ENCODE results near the gene CC2D2A.

CC2D2A gene

DNA sequence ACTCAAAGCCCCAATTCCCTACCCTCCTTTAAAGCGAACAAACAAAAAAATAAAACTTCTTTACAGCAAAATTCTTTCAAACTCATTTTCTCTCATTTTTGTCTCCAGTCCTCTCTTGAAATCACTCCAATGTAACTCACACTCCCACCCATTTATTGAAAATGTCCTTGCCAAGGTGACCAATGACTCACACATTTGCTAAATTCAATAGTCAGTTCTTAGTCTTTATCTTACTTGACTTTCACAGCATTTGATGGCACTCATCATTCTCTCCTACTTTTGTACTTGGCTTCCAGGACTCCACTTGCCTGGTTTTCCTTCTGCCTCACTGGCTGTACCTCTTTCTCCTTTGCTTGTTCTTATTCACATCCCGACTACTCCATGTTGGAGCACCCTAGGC, 19.9 kb downstream of the CC2D2A start:
- TF ChIP-seq, protein P1, sequence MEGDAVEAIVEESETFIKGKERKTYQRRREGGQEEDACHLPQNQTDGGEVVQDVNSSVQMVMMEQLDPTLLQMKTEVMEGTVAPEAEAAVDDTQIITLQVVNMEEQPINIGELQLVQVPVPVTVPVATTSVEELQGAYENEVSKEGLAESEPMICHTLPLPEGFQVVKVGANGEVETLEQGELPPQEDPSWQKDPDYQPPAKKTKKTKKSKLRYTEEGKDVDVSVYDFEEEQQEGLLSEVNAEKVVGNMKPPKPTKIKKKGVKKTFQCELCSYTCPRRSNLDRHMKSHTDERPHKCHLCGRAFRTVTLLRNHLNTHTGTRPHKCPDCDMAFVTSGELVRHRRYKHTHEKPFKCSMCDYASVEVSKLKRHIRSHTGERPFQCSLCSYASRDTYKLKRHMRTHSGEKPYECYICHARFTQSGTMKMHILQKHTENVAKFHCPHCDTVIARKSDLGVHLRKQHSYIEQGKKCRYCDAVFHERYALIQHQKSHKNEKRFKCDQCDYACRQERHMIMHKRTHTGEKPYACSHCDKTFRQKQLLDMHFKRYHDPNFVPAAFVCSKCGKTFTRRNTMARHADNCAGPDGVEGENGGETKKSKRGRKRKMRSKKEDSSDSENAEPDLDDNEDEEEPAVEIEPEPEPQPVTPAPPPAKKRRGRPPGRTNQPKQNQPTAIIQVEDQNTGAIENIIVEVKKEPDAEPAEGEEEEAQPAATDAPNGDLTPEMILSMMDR (IDR thresholded peaks at IDR 0.05; ENCODE audit: low read depth, low read length, poor library complexity, severe bottlenecking): no peak
- TF ChIP-seq EZH2phosphoT487 (IDR thresholded peaks at IDR 0.05; ENCODE audit: borderline replicate concordance, low read length): no peak
- Histone ChIP-seq H3K9me2 (replicated peaks; ENCODE audit: control insufficient read depth, low read length) (no peaks in the 10 kb centered on the region), H3K27ac (ENCODE audit: low read depth, low read length) (no peak overlapping the region)

DNA sequence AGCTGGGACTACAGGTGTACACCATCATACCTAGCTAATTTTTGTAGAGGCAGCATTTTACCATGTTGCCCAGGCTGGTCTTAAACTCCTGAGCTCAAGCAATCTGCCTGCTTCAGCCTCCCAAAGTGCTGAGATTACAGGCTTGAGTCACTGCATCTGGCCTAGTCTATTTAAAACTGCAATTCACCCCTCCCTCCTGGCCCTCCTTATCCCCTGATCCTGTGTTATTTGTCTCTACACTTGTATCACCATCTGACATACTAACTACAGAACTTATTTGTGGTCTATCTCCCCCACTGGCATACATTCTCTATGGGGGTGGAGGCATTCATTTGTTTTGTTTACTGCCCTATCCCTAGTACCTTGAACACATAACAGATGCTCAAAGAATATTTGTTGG, 23.7 kb downstream of the CC2D2A start:
- Histone ChIP-seq H3K79me2 (ENCODE audit: control insufficient read depth, low read length) (no peaks in the 10 kb centered on the region), H3K4me1 (ENCODE audit: control insufficient read depth, low read length) (no peaks in the 10 kb centered on the region), H3K36me3 (ENCODE audit: control insufficient read depth, low read length) (no peaks in the 10 kb centered on the region), H3F3A (ENCODE audit: control insufficient read depth, insufficient read depth) (no peaks in the 10 kb centered on the region), H3K9me3 (ENCODE audit: control insufficient read depth, insufficient read depth, low read length) (no peaks in the 10 kb centered on the region), H3K27ac (ENCODE audit: low read depth, low read length) (no peak overlapping the region), H3K4me2 (ENCODE audit: low read length) (no peak overlapping the region), H3K27me3 (ENCODE audit: control insufficient read depth, low read length) (0 out of 2 replicates have a peak, but pooled peaks cover 3% of the 10 kb centered on the region), H3K9me2 (replicated peaks; ENCODE audit: control insufficient read depth, low read length) (no peaks in the 10 kb centered on the region), H4K20me1 (ENCODE audit: control insufficient read depth, insufficient read depth, low read depth, low read length) (no peaks in the 10 kb centered on the region), H3K4me3 (ENCODE audit: low read length) (no peak overlapping the region)
- no peak for TF ChIP-seq EZH2phosphoT487 (IDR thresholded peaks at IDR 0.05; ENCODE audit: borderline replicate concordance, low read length)
- TF ChIP-seq, protein P1 (IDR thresholded peaks at IDR 0.05; ENCODE audit: low read depth, low read length, poor library complexity, severe bottlenecking): no peak

More for the DNA sequence above, 19.9 kb downstream of the CC2D2A start:
- H3K4me1 ChIP-seq (ENCODE audit: control insufficient read depth, low read length): no peaks in the 10 kb centered on the region
- no peak overlapping the region for H3K4me3 ChIP-seq (ENCODE audit: low read length)
- H3K9me3 ChIP-seq (ENCODE audit: control insufficient read depth, insufficient read depth, low read length): no peaks in the 10 kb centered on the region
- no peaks in the 10 kb centered on the region for H3K79me2 ChIP-seq (ENCODE audit: control insufficient read depth, low read length)
- no peaks in the 10 kb centered on the region for H3K36me3 ChIP-seq (ENCODE audit: control insufficient read depth, low read length)
- no peak overlapping the region for H3K4me2 ChIP-seq (ENCODE audit: low read length)
- no peaks in the 10 kb centered on the region for H3F3A ChIP-seq (ENCODE audit: control insufficient read depth, insufficient read depth)
- H3K27me3 ChIP-seq (ENCODE audit: control insufficient read depth, low read length): 0 out of 2 replicates have a peak, but pooled peaks cover 3% of the 10 kb centered on the region
- H4K20me1 ChIP-seq (ENCODE audit: control insufficient read depth, insufficient read depth, low read depth, low read length): no peaks in the 10 kb centered on the region

DNA sequence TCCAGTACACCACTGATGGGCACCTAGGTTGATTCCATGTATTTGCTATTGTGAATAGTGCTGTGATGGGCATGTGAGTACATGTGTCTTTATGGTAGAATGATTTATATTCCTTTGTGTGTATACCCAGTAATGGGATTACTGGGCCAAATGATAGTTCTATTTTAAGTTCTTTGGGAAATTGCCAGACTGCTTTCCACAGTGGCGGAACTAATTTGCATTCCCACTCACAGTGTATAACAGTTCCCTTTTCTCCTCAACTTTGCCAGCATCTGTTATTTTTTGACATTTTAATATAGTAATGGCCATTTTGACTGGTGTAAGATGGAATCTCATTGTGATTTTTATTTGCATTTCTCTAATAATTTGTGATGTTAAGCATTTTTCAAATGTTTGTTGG, 25.9 kb downstream of the CC2D2A start:
- H3K4me3 ChIP-seq (ENCODE audit: low read length): no peak overlapping the region
- H3K27me3 ChIP-seq (ENCODE audit: control insufficient read depth, low read length): peaks cover 7% of the 10 kb centered on the region
- H3K36me3 ChIP-seq (ENCODE audit: control insufficient read depth, low read length): no peaks in the 10 kb centered on the region
- H3K9me2 ChIP-seq (replicated peaks; ENCODE audit: control insufficient read depth, low read length): no peaks in the 10 kb centered on the region
- no peaks in the 10 kb centered on the region for H4K20me1 ChIP-seq (ENCODE audit: control insufficient read depth, insufficient read depth, low read depth, low read length)
- no peaks in the 10 kb centered on the region for H3K4me1 ChIP-seq (ENCODE audit: control insufficient read depth, low read length)
- H3K4me2 ChIP-seq (ENCODE audit: low read length): no peak overlapping the region
- no peaks in the 10 kb centered on the region for H3F3A ChIP-seq (ENCODE audit: control insufficient read depth, insufficient read depth)
- TF ChIP-seq, protein P1 (IDR thresholded peaks at IDR 0.05; ENCODE audit: low read depth, low read length, poor library complexity, severe bottlenecking): no peak
- H3K79me2 ChIP-seq (ENCODE audit: control insufficient read depth, low read length): no peaks in the 10 kb centered on the region
- H3K9me3 ChIP-seq (ENCODE audit: control insufficient read depth, insufficient read depth, low read length): no peaks in the 10 kb centered on the region
- no peak overlapping the region for H3K27ac ChIP-seq (ENCODE audit: low read depth, low read length)

DNA sequence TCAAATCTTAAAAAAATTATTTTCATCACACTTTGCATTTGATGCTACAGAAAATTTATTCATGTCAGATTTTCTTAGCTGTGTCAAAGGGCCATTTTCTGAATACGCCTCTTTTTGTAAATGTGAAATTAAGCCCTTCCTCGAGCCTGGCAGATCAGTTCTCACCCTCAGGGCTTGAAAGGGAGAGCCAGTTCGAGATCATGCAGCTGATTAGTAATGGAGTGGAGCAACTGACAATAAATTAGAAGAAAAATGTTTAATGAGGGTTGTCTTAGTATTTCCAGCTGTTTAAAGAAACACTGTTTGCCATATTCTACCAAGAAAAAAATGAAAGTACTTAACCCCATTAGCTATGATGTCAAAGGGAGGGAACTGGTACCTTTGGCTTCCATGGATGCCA, 28.7 kb downstream of the CC2D2A start:
- Histone ChIP-seq H3K27ac (ENCODE audit: low read depth, low read length) (no peak overlapping the region), H3K27me3 (ENCODE audit: control insufficient read depth, low read length) (peaks cover 7% of the 10 kb centered on the region), H3K79me2 (ENCODE audit: control insufficient read depth, low read length) (no peaks in the 10 kb centered on the region), H4K20me1 (ENCODE audit: control insufficient read depth, insufficient read depth, low read depth, low read length) (no peaks in the 10 kb centered on the region), H3K36me3 (ENCODE audit: control insufficient read depth, low read length) (no peaks in the 10 kb centered on the region), H3K9me2 (replicated peaks; ENCODE audit: control insufficient read depth, low read length) (no peaks in the 10 kb centered on the region), H3F3A (ENCODE audit: control insufficient read depth, insufficient read depth) (no peaks in the 10 kb centered on the region), H3K4me2 (ENCODE audit: low read length) (no peak overlapping the region), H3K4me1 (ENCODE audit: control insufficient read depth, low read length) (no peaks in the 10 kb centered on the region), H3K4me3 (ENCODE audit: low read length) (no peak overlapping the region), H3K9me3 (ENCODE audit: control insufficient read depth, insufficient read depth, low read length) (no peaks in the 10 kb centered on the region)
- TF ChIP-seq, protein P1 (IDR thresholded peaks at IDR 0.05; ENCODE audit: low read depth, low read length, poor library complexity, severe bottlenecking): no peak
- TF ChIP-seq EZH2phosphoT487 (IDR thresholded peaks at IDR 0.05; ENCODE audit: borderline replicate concordance, low read length): no peak

Data from DOHH2 (cell line).